ENCODE data around the gene WDR45B. TPM values are rescaled to one million over a fixed set of nuclear protein-coding genes. Genes with fewer than 3 reads are reported as not detected.
"Not testable (repeated sequence)": the region's sequence is repeated elsewhere in the genome, so short reads cannot be mapped to it uniquely, and the experiment has no call there.

Gene WDR45B
- total RNA-seq, 2 experiments from 2014 or later: 42.8 to 43.0 TPM

DNA sequence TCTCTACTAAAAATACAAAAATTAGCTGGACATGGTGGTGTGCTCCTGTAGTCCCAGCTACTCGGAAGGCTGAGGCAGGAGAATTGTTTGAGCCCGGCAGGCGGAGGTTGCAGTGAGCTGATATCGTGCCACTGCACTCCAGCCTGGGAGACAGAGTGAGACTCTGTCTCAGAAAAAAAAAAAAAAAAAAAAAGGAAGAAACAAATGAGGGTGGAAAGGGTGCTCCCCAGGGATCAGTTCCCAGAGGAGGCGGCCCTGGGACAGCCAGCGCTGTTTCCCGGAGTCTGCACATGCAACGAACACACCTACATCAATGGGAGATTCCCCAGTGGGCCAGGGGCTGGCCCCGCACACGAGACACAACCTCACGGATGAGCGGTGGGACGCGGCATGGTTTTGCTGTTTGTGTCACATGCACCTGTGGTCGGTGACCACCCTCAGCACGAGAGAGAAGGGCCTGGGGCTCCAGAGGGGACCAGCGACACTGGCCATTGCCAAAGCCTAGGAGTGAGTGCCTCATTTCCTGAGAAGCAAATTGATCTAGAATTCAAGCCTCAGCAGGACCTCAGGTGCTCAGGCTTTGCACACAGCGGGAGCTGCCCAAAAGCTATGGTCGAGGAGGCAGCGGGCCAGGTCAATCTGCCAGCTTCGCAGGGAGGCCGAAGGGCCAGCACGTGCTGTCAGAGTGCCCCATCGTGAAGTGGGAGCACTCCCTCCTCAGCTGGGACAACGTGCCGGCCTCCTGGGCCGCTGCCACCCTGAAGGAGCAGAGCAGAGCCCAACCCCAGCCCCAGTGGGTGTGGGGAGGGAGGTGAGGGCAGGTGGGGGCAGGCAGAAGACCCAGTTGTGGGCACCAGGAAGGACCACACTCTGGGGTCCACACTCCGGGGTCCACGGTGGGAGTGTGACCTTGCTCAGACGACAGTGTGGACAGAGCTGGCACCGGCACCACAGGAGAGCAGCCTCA is 13.8 kb upstream of the WDR45B start:
- H3K9me3 Mint-ChIP-seq: no peaks in the 10 kb centered on the region
- ChIA-PET CTCF (no interaction called here), POLR2A (no interaction called here)
- H3K36me3 Mint-ChIP-seq: no peaks in the 10 kb centered on the region
- no peak for DNase-seq
- H3K27me3 Mint-ChIP-seq: no peaks in the 10 kb centered on the region
- no peak overlapping the region for H3K27ac Mint-ChIP-seq
- H3K4me1 Mint-ChIP-seq (ENCODE audit: low read depth): no peaks in the 10 kb centered on the region
- intact Hi-C loops (cut with micrococcal nuclease): loop anchor here (10.0 kb wide), 1 partner anchor 113 kb away; no protein-coding TSS in a partner anchor
- no peak overlapping the region for H3K4me3 Mint-ChIP-seq

DNA sequence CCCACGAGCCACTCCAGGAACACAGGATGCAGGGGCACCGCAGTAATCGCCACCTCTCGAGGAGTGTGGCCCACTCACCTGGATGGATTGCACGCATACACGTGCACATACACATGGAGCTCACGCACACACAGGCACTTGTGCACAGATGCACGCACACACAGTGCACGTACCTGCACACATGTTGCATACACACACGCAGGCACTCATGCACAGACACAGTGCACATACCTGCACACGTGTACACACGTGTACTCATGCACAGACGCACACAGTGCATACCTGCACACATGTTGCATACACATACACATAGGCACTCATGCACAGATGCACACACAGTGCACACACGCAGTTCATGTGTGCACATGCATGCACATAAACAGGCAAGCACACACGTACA is 11.6 kb upstream of the WDR45B start:
- ChIA-PET POLR2A (no interaction called here), CTCF (no interaction called here)
- Mint-ChIP-seq H3K9me3 (no peaks in the 10 kb centered on the region), H3K27me3 (no peaks in the 10 kb centered on the region), H3K36me3 (no peaks in the 10 kb centered on the region), H3K27ac (no peak overlapping the region), H3K4me1 (ENCODE audit: low read depth) (no peaks in the 10 kb centered on the region), H3K4me3 (no peak overlapping the region)
- intact Hi-C loops (cut with micrococcal nuclease): loop anchor here (10.0 kb wide), 1 partner anchor 115 kb away; no protein-coding TSS in a partner anchor
- DNase-seq: no peak

GRCh38 chr17:82658796-82659452 is 10.7 kb upstream of the WDR45B start:
- no peaks in the 10 kb centered on the region for H3K27me3 Mint-ChIP-seq
- H3K4me3 Mint-ChIP-seq: no peak overlapping the region
- H3K4me1 Mint-ChIP-seq (ENCODE audit: low read depth): no peaks in the 10 kb centered on the region
- H3K36me3 Mint-ChIP-seq: no peaks in the 10 kb centered on the region
- H3K27ac Mint-ChIP-seq: no peak overlapping the region
- POLR2A ChIA-PET: interaction anchor here (0.6 kb wide), 1 partner anchor 34 kb away, joined by 3 read pairs; no protein-coding TSS in a partner anchor
- H3K9me3 Mint-ChIP-seq: no peaks in the 10 kb centered on the region
- CTCF ChIA-PET: no interaction called here
- intact Hi-C loops (cut with micrococcal nuclease): no loop called here
- DNase-seq: no peak

GRCh38 chr17:82658331-82658730 is 10.1 kb upstream of the WDR45B start:
- ChIA-PET POLR2A (no interaction called here), CTCF (no interaction called here)
- Mint-ChIP-seq H3K36me3 (no peaks in the 10 kb centered on the region), H3K4me3 (no peak overlapping the region), H3K27ac (no peak overlapping the region), H3K27me3 (no peaks in the 10 kb centered on the region), H3K4me1 (ENCODE audit: low read depth) (no peaks in the 10 kb centered on the region), H3K9me3 (no peaks in the 10 kb centered on the region)
- no peak for DNase-seq
- intact Hi-C loops (cut with micrococcal nuclease): no loop called here

DNA sequence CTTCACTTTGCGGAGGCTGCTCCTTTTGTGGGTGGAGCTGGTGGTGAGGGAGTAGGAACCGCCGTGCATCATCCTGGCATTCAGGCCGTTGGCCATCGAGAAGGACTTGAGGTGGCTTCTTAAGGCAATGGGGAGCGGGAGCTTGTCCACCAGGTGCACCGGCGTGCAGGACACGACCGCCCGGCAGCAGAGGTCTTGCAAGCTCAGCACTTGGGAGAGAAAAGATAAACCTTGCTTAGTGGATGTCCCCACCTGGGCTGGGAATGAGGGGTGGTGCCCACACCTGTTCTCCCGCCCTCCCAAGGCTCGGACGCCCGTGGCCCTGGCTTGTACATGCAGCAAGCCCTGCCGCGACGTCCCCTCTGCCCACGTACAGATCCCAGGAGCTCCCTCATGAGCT is 9.7 kb upstream of the WDR45B start:
- intact Hi-C loops (cut with micrococcal nuclease): no loop called here
- POLR2A ChIA-PET: no interaction called here
- Mint-ChIP-seq H3K9me3 (no peaks in the 10 kb centered on the region), H3K36me3 (no peaks in the 10 kb centered on the region), H3K4me3 (no peak overlapping the region), H3K27me3 (no peaks in the 10 kb centered on the region), H3K27ac (no peak overlapping the region), H3K4me1 (ENCODE audit: low read depth) (no peaks in the 10 kb centered on the region)
- CTCF ChIA-PET: no interaction called here
- DNase-seq: no peak

DNA sequence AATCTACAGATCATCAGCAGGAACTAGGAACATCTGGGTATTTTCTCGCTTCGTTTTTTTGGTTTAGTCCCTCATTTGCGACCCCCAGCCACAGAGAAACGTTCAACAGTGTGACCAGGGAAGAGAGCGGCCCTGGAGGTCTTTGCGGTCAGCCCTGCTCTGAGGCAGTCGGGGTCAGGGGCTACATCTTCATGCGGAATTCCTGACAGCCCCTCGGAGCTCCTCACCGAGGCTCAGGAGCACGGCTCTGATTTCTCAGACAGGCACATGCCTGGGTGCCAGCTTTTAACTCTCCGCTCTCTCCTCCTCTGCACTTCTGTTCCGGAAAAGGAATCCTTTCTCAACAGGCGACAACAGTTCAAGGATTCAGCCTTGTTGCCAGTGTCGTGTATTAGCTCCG is 8.0 kb upstream of the WDR45B start:
- no peak overlapping the region for H3K4me3 Mint-ChIP-seq
- intact Hi-C loops (cut with micrococcal nuclease): no loop called here
- no peaks in the 10 kb centered on the region for H3K36me3 Mint-ChIP-seq

DNA sequence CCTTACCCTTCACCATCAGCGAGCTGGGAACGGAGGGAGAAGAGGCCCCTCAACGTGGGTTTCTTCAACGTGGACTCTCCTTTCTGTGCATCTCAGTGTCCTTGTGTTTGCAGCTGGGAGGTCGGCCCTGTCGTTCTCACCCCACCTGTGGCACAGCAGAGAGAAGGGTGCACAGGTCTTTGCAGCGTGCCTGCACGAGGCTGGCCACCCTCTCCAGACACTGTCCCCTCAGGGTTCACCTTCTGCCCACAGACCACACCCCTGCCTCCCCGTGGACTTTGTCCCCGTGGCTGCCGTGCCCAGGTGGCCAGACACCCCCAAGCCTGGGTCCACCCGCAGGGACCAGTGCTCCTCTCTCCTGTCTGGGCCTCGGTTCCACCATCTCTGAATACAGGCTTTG is 7.3 kb upstream of the WDR45B start:
- no peak overlapping the region for H3K27ac Mint-ChIP-seq
- no peaks in the 10 kb centered on the region for H3K9me3 Mint-ChIP-seq
- no peaks in the 10 kb centered on the region for H3K4me1 Mint-ChIP-seq (ENCODE audit: low read depth)
- no peaks in the 10 kb centered on the region for H3K36me3 Mint-ChIP-seq
- CTCF ChIA-PET: no interaction called here
- intact Hi-C loops (cut with micrococcal nuclease): no loop called here
- no peak overlapping the region for H3K4me3 Mint-ChIP-seq
- POLR2A ChIA-PET: no interaction called here
- no peak for DNase-seq
- no peaks in the 10 kb centered on the region for H3K27me3 Mint-ChIP-seq

More for the DNA sequence above, 8.0 kb upstream of the WDR45B start:
- Mint-ChIP-seq H3K9me3 (no peaks in the 10 kb centered on the region), H3K27ac (no peak overlapping the region), H3K4me1 (ENCODE audit: low read depth) (no peaks in the 10 kb centered on the region), H3K27me3 (no peaks in the 10 kb centered on the region)
- DNase-seq: no peak
- ChIA-PET CTCF (no interaction called here), POLR2A (no interaction called here)

- H3K27ac Mint-ChIP-seq: no peak overlapping the region
- POLR2A ChIA-PET: no interaction called here
These were observed 6.8 kb upstream of the WDR45B start for GRCh38 chr17:82655038-82655479.

GRCh38 chr17:82654611-82655010 is 6.4 kb upstream of the WDR45B start:
- H3K27me3 Mint-ChIP-seq; DNase-seq; H3K9me3 Mint-ChIP-seq; H3K36me3 Mint-ChIP-seq; POLR2A ChIA-PET; CTCF ChIA-PET; H3K27ac Mint-ChIP-seq; H3K4me3 Mint-ChIP-seq; intact Hi-C loops (cut with micrococcal nuclease); H3K4me1 Mint-ChIP-seq (ENCODE audit: low read depth): not testable (repeated sequence)

More at GRCh38 chr17:82655038-82655479, 6.8 kb upstream of the WDR45B start:
- intact Hi-C loops (cut with micrococcal nuclease): no loop called here
- Mint-ChIP-seq H3K27me3 (no peaks in the 10 kb centered on the region), H3K36me3 (no peaks in the 10 kb centered on the region), H3K4me1 (ENCODE audit: low read depth) (no peaks in the 10 kb centered on the region), H3K9me3 (no peaks in the 10 kb centered on the region), H3K4me3 (no peak overlapping the region)
- CTCF ChIA-PET: no interaction called here
- DNase-seq: no peak

- POLR2A ChIA-PET: no interaction called here
- Mint-ChIP-seq H3K4me3 (no peak overlapping the region), H3K36me3 (no peaks in the 10 kb centered on the region), H3K27me3 (no peaks in the 10 kb centered on the region), H3K27ac (no peak overlapping the region), H3K4me1 (ENCODE audit: low read depth) (no peaks in the 10 kb centered on the region), H3K9me3 (no peaks in the 10 kb centered on the region)
- no peak for DNase-seq
- intact Hi-C loops (cut with micrococcal nuclease): no loop called here
- CTCF ChIA-PET: no interaction called here
These were observed 5.6 kb upstream of the WDR45B start for GRCh38 chr17:82653651-82654528.

GRCh38 chr17:82650723-82651122 is 2.5 kb upstream of the WDR45B start:
- DNase-seq: no peak
- Mint-ChIP-seq H3K36me3 (no peaks in the 10 kb centered on the region), H3K27ac (no peak overlapping the region), H3K4me3 (no peak overlapping the region), H3K9me3 (no peaks in the 10 kb centered on the region), H3K27me3 (no peaks in the 10 kb centered on the region), H3K4me1 (ENCODE audit: low read depth) (peaks cover 14% of the 10 kb centered on the region)
- ChIA-PET CTCF (no interaction called here), POLR2A (no interaction called here)
- intact Hi-C loops (cut with micrococcal nuclease): no loop called here

All from activated CD4-positive, alpha-beta memory T cell treated with anti-CD3 and anti-CD28 coated beads for 36 hours (primary cell).